ENCODE measurements around the gene MMP1. TPM values are rescaled to one million over a fixed set of nuclear protein-coding genes. Genes with fewer than 3 reads are reported as not detected.
"Not testable (repeated sequence)": the region's sequence is repeated elsewhere in the genome, so short reads cannot be mapped to it uniquely, and the experiment has no call there.

MMP1 gene
- total RNA-seq, 1 donor from 2014 or later, result not detected

DNA sequence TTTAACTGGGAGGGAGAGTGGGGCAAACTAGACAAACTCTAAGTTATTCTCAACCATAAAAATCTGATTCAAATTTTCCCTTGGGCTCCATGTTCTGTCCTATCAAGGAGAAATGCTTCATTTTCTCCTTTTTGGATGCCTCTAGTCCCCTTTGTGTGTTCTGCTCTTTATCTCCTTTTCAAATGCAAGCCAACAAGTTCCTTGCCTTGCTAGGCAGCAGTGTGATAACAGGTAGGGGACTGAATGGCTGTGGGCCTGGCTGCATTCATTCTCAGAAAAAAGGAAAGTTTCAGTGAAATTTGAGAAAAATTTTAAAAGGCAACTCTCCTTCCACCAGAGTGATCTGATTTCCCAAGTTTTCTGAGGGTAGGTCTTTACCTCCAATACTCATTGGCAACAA, 46.3 kb downstream of the MMP1 start:
- Mint-ChIP-seq H3K27me3 (ENCODE audit: unreplicated experiment) (peaks cover 3% of the 10 kb centered on the region), H3K9me3 (ENCODE audit: unreplicated experiment) (no peaks in the 10 kb centered on the region), H3K36me3 (ENCODE audit: low read depth, unreplicated experiment) (peaks cover 10% of the 10 kb centered on the region), H3K4me3 (ENCODE audit: unreplicated experiment) (no peak overlapping the region), H3K27ac (ENCODE audit: unreplicated experiment) (no peak overlapping the region), H3K4me1 (ENCODE audit: unreplicated experiment) (peaks cover 6% of the 10 kb centered on the region)
- no peak for DNase-seq (ENCODE audit: low spot score)
- TF ChIP-seq, protein P1, sequence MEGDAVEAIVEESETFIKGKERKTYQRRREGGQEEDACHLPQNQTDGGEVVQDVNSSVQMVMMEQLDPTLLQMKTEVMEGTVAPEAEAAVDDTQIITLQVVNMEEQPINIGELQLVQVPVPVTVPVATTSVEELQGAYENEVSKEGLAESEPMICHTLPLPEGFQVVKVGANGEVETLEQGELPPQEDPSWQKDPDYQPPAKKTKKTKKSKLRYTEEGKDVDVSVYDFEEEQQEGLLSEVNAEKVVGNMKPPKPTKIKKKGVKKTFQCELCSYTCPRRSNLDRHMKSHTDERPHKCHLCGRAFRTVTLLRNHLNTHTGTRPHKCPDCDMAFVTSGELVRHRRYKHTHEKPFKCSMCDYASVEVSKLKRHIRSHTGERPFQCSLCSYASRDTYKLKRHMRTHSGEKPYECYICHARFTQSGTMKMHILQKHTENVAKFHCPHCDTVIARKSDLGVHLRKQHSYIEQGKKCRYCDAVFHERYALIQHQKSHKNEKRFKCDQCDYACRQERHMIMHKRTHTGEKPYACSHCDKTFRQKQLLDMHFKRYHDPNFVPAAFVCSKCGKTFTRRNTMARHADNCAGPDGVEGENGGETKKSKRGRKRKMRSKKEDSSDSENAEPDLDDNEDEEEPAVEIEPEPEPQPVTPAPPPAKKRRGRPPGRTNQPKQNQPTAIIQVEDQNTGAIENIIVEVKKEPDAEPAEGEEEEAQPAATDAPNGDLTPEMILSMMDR (IDR thresholded peaks at IDR 0.05; ENCODE audit: unreplicated experiment), result no peak

DNA sequence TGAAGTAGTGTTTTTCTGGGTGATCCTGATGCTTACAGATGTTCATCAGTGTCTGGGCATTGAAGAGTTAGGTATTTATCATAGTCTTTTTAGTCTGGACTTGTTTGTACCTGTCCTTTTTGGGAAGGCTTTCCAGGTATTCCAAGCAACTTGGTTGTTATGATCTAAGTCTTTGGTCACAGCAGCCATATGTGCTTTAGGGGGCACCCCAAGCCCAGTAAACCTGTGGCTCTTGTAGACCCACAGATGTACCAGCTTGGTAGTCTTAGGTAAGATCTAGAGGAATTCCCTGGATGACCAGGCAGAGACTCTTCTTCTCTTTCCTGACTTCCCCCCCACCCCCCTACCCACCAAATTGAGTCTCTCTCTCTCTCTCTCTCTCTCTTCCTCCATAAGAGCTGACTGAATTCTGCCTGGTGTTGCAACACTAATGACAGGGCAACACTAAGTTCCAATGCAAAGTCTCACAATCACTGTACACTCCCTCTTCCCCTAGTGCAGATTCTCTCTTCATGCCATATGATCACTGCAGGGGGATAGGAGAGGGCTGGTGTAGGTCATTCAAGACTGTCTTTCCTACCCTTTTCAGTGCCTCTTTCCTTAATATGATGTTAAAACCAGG, 48.7 kb downstream of the MMP1 start:
- H3K27ac Mint-ChIP-seq (ENCODE audit: unreplicated experiment), result no peak overlapping the region
- TF ChIP-seq, protein P1 (IDR thresholded peaks at IDR 0.05; ENCODE audit: unreplicated experiment), result no peak
- no peak overlapping the region for H3K4me3 Mint-ChIP-seq (ENCODE audit: unreplicated experiment)
- no peaks in the 10 kb centered on the region for H3K9me3 Mint-ChIP-seq (ENCODE audit: unreplicated experiment)
- H3K27me3 Mint-ChIP-seq (ENCODE audit: unreplicated experiment), result peaks cover 2% of the 10 kb centered on the region
- peaks cover 6% of the 10 kb centered on the region for H3K4me1 Mint-ChIP-seq (ENCODE audit: unreplicated experiment)
- peaks cover 6% of the 10 kb centered on the region for H3K36me3 Mint-ChIP-seq (ENCODE audit: low read depth, unreplicated experiment)
- DNase-seq (ENCODE audit: low spot score), result no peak

DNA sequence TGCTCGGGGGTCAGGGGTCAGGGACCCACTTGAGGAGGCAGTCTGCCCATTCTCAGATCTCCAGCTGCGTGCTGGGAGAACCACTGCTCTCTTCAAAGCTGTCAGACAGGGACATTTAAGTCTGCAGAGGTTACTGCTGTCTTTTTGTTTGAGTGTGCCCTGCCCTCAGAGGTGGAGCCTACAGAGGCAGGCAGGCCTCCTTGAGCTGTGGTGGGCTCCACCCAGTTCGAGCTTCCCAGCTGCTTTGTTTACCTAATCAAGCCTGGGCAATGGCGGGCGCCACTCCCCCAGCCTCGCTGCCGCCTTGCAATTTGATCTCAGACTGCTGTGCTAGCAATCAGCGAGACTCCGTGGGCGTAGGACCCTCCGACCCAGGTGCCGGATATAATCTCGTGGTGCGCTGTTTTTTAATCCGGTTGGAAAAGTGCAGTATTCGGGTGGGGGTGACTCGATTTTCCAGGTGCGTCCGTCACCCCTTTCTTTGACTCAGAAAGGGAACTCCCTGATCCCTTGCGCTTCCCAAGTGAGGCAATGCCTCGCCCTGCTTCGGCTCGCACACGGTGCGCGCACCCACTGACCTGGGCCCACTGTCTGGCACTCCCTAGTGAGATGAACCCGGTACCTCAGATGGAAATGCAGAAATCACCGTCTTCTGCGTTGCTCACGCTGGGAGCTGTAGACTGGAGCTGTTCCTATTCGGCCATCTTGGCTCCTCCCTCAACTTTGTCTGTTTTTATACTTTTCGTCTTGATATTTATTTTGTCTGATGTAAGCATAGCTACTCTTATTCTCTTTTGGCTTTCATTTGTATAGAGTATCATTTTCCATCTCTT, 51.0 kb downstream of the MMP1 start:
- DNase-seq (ENCODE audit: low spot score); H3K9me3 Mint-ChIP-seq (ENCODE audit: unreplicated experiment); H3K27me3 Mint-ChIP-seq (ENCODE audit: unreplicated experiment); H3K36me3 Mint-ChIP-seq (ENCODE audit: low read depth, unreplicated experiment); H3K4me1 Mint-ChIP-seq (ENCODE audit: unreplicated experiment): not testable (repeated sequence)
- Mint-ChIP-seq H3K4me3 (ENCODE audit: unreplicated experiment) (peak overlapping the region; percentile 78), H3K27ac (ENCODE audit: unreplicated experiment) (peak overlapping the region; percentile 72)

Other genes with a start within 250 kb of the MMP1 start
- gene MMP20, start 172.8 kb downstream of the MMP1 start, total RNA-seq (ENCODE audit: unreplicated experiment), result not detected
- not detected for gene MMP27, start 92.4 kb downstream of the MMP1 start, total RNA-seq (ENCODE audit: unreplicated experiment)
- not detected for gene MMP8, start 73.2 kb downstream of the MMP1 start, total RNA-seq (ENCODE audit: unreplicated experiment)
- not detected for gene MMP10, start 17.5 kb downstream of the MMP1 start, total RNA-seq (ENCODE audit: unreplicated experiment)
- gene MMP3, start 45.4 kb upstream of the MMP1 start, total RNA-seq (ENCODE audit: unreplicated experiment), result not detected
- not detected for gene MMP12, start 76.8 kb upstream of the MMP1 start, total RNA-seq (ENCODE audit: unreplicated experiment)
- gene MMP13, start 157.6 kb upstream of the MMP1 start, total RNA-seq (ENCODE audit: unreplicated experiment), result not detected